ENCODE data around the gene CT45A5. TPM values are rescaled to one million over a fixed set of nuclear protein-coding genes. Genes with fewer than 3 reads are reported as not detected.

CT45A5 gene
- total RNA-seq (2022; extraction: Qiagen RNA extraction; ENCODE audit: low read depth) = not detected in 5 replicates

GRCh38 chrX:135785403-135785802 is at the start of gene CT45A5:
CT45A5 (minus strand) TSS chrX:135785503; CDS start chrX:135781729, 3,774 bp downstream.

GRCh38 chrX:135819912-135820311 is 34.6 kb upstream of the CT45A5 start, which contains the start of gene CT45A2:
CT45A2 (minus strand) TSS chrX:135820012; CDS start chrX:135816265, 3,747 bp downstream.

GRCh38 chrX:135802687-135803086 is 17.4 kb upstream of the CT45A5 start, which contains the start of gene CT45A6:
CT45A6 (minus strand) TSS chrX:135802787; CDS start chrX:135798993, 3,794 bp downstream.

DNA sequence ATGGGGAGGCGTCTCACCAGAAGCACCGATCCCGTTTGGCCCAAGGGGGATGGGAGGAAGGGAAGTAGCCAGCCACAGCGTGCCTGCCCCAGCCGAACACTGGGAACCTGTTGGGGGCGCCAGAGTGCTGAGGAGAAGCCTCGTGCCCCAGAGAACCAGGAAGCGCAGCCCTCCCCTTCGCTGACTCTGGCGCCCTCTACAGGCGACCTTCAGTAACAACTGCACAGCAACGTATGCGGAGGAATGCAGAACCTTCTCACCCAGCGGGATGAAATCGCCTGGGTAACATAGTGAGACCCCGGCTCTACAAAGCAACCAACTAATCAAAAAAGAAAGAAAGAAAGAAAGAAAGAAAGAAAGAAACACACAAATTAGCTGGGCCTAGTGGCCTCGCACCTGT is 17.2 kb downstream of the CT45A5 start, which contains the start of gene CT45A3:
CT45A3 (minus strand) TSS at position 101 of the 400 bp plus-strand sequence. CDS start 3,747 bp downstream, outside the sequence.

Other genes with a start within 250 kb of the CT45A5 start
- gene CT45A1, start 71.9 kb downstream of the CT45A5 start, total RNA-seq (2022; extraction: Qiagen RNA extraction; ENCODE audit: low read depth) = not detected in 5 replicates
- 0.23 to 0.31 TPM (median 0.27 TPM) in 3 of 5 replicates, not detected in the others for gene CT45A3, start 17.3 kb downstream of the CT45A5 start, total RNA-seq (2022; extraction: Qiagen RNA extraction; ENCODE audit: low read depth)
- gene CT45A6, start 17.3 kb upstream of the CT45A5 start, total RNA-seq (2022; extraction: Qiagen RNA extraction; ENCODE audit: low read depth) = not detected in 5 replicates
- gene CT45A2, start 34.5 kb upstream of the CT45A5 start, total RNA-seq (2022; extraction: Qiagen RNA extraction; ENCODE audit: low read depth) = not detected in 5 replicates
- gene CT45A7, start 51.8 kb upstream of the CT45A5 start, total RNA-seq (2022; extraction: Qiagen RNA extraction; ENCODE audit: low read depth) = not detected in 5 replicates
- gene CT45A8, start 69.0 kb upstream of the CT45A5 start, total RNA-seq (2022; extraction: Qiagen RNA extraction; ENCODE audit: low read depth) = not detected in 5 replicates
- gene CT45A9, start 86.3 kb upstream of the CT45A5 start, total RNA-seq (2022; extraction: Qiagen RNA extraction; ENCODE audit: low read depth) = not detected in 5 replicates
- gene CT45A10, start 107.9 kb upstream of the CT45A5 start, total RNA-seq (2022; extraction: Qiagen RNA extraction; ENCODE audit: low read depth) = 0.41 to 1.1 TPM in 2 of 5 replicates, not detected in the others
- 0.06 to 0.07 TPM (median 0.06 TPM) in 3 of 5 replicates, not detected in the others for gene SAGE1, start 108.2 kb upstream of the CT45A5 start, total RNA-seq (2022; extraction: Qiagen RNA extraction; ENCODE audit: low read depth)
- 15.2 to 20.8 TPM (median 18.8 TPM) in 5 replicates for gene MMGT1, start 188.5 kb upstream of the CT45A5 start, total RNA-seq (2022; extraction: Qiagen RNA extraction; ENCODE audit: low read depth)
- 8.5 to 10.8 TPM (median 9.2 TPM) in 5 replicates for gene SLC9A6, start 199.9 kb upstream of the CT45A5 start, total RNA-seq (2022; extraction: Qiagen RNA extraction; ENCODE audit: low read depth)

Measured in A549 treated with GW870086 at 1 μM for 4 hours (cell line).